SJSA1 (cell line): ENCODE data around the gene APLNR. TPM values are rescaled to one million over a fixed set of nuclear protein-coding genes. Genes with fewer than 3 reads are reported as not detected.
"Not testable (repeated sequence)": the region's sequence is repeated elsewhere in the genome, so short reads cannot be mapped to it uniquely, and the experiment has no call there.

ENCODE experiments used
- DNase-seq, 2 experiments: peaks; one replicate each; pipeline ENCODE4 v3.0.0-alpha.2; 2015 to 2020; ENCODE audit warnings: low spot score in 2 of 2, low read depth in 1 of 2
- H3K27ac ChIP-seq: fragments of 250-450 bp; sonication (Bioruptor Pico); 2 replicates; pipeline ENCODE4 v1.5.1; 2020; ENCODE audit warnings: mild to moderate bottlenecking, moderate library complexity
- H3K27me3 ChIP-seq: fragments of 250-450 bp; sonication (Bioruptor Pico); replicated peaks from 2 replicates; pipeline ENCODE4 v1.5.1; 2020; ENCODE audit warnings: mild to moderate bottlenecking, moderate library complexity
- H3K36me3 ChIP-seq: fragments of 250-450 bp; sonication (Bioruptor Pico); 2 replicates; pipeline ENCODE4 v1.5.1; 2020; ENCODE audit warnings: mild to moderate bottlenecking
- H3K4me1 ChIP-seq: fragments of 250-450 bp; sonication (Bioruptor Pico); replicated peaks from 2 replicates; pipeline ENCODE4 v1.6.1; 2021; ENCODE audit warnings: mild to moderate bottlenecking
- H3K4me3 ChIP-seq: fragments of 250-450 bp; sonication (Bioruptor Pico); 2 replicates; pipeline ENCODE4 v1.5.1; 2020; ENCODE audit warnings: mild to moderate bottlenecking
- H3K9me3 ChIP-seq: fragments of 250-450 bp; sonication (Bioruptor Pico); replicated peaks from 2 replicates; pipeline ENCODE4 v1.5.1; 2020; ENCODE audit warnings: mild to moderate bottlenecking
- total RNA-seq: library from RNA; depleted of rRNA; stranded (reverse); fragments of >200 nt; shearing (Covaris generic); gene quantifications from 2 replicates; pipeline ENCODE4 v1.2.3, GENCODE V29; 2014; rRNA removed

The APLNR gene
- not detected in 2 replicates for total RNA-seq

DNA sequence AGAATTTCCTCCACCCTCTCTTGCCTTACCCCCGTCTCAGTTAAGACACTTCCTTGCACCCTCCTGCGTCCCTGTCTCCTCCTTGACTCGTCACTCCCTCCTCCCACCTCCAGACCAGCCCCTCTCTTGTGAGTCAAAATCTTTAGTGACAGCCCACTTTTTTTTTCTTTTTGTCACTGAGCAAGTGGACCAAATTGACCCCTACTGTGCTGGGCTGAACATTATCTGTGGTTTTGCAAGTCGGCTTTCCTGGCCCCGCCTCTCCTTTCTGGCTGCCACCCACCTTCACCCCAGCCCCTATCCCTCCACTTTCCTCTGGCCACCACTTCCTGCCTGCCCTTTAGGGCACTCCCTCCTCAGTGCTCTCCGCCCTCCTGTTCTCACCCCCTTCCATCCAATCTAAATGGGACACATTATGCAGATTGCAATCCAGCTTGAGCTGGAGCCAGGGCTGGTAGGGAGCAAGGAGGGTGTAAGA lies at the start of gene APLNR:
Gene APLNR, minus strand, starts transcription at position 47 of the 478 bp plus-strand sequence. CDS start 246 bp downstream, outside the sequence.
- Histone ChIP-seq H3K27ac (no peak within 1 kb of the TSS), H3K27me3 (peaks cover 2% of the 10 kb centered on the region; the same call in 1 of the 2 replicates), H3K36me3 (no peaks in the 10 kb centered on the region), H3K4me1 (no peaks in the 10 kb centered on the region), H3K4me3 (no peak within 1 kb of the TSS), H3K9me3 (no peaks in the 10 kb centered on the region)
- DNase-seq: no peak

DNA sequence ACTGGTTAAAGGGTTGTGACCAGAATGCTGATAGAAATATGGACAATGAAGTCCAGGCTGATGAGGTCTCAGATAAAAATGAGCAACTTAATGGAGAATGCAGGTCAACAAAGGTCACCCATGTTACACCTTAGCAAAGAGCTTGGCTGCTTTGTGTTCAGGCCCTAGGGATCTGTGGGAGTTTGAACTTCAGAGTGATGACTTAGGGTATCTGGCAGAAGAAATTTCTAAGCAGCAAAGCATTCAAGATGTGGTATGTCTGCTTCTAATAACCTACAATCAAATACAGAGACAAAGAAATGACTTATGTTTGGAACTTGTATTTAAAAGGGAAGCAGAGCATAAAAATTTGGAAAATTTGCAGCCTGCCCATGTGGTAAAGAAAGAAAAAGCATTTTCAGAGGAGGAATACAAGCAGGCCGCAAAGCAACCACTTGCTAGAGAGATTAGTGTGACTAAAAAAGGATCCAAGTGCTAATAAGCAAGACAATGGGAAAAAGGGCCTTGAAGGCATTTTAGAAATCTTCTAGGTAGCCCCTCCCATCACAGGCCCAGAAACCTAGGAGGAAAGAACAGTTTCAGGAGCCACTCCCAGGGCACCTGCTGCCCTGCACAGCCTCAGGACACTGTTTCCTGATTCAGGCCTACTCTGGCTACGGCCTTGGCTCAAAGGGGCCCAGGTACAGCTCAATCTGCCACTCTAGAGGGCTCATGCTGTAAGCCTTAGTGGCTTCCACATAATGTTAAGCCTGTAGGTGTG lies 46.4 kb upstream of the APLNR start:
- Histone ChIP-seq H3K9me3 (no peaks in the 10 kb centered on the region), H3K27me3 (no peaks in the 10 kb centered on the region), H3K27ac (no peak overlapping the region), H3K36me3 (no peaks in the 10 kb centered on the region), H3K4me1 (peaks cover 2% of the 10 kb centered on the region), H3K4me3 (no peak overlapping the region)
- DNase-seq: no peak

DNA sequence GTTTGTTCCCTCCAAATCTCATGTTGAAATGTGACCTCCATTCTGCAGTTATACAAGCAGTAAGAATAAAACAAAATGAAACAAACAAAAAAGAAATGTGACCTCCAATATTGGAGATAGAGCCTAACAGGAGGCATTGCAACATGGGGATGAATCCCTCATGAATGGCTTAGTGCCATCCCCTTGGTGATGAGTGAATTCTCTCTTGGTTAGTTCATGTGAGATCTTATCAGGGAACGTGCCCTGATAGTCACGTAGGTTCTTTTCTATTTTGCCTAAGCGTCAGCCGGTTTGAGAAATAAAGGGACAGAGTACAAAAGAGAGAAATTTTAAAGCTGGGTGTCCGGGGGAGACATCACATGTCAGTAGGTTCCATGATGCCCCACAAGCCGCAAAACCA lies 44.5 kb upstream of the APLNR start:
- not testable (repeated sequence) for DNase-seq, H3K27ac ChIP-seq, H3K27me3 ChIP-seq, H3K36me3 ChIP-seq, H3K9me3 ChIP-seq, H3K4me3 ChIP-seq
- peaks cover 12% of the 10 kb centered on the region for H3K4me1 ChIP-seq

DNA sequence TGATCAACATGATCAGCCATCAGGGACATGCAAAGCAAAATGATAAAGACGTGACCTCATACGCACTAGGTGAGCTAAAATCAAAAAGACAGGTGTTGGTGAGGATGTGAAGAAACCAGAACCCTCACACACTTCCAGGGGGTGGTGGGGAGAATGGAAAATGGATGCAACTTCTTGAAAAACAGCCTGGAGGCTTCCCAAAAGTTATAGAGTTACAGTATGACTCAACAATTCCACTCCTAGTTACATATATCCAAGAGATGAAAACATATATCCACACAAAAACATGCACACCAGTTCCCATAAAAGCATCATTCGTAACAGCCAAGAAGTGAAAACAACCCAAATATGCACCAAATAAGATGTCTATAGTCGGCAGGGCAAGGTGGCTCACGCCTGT lies 42.1 kb upstream of the APLNR start:
- no peak overlapping the region for H3K27ac ChIP-seq
- no peaks in the 10 kb centered on the region for H3K36me3 ChIP-seq
- H3K4me1 ChIP-seq: peaks cover 15% of the 10 kb centered on the region
- no peak overlapping the region for H3K4me3 ChIP-seq
- no peak for DNase-seq
- no peaks in the 10 kb centered on the region for H3K27me3 ChIP-seq
- H3K9me3 ChIP-seq: peaks cover 1% of the 10 kb centered on the region; the same call in 1 of the 2 replicates

DNA sequence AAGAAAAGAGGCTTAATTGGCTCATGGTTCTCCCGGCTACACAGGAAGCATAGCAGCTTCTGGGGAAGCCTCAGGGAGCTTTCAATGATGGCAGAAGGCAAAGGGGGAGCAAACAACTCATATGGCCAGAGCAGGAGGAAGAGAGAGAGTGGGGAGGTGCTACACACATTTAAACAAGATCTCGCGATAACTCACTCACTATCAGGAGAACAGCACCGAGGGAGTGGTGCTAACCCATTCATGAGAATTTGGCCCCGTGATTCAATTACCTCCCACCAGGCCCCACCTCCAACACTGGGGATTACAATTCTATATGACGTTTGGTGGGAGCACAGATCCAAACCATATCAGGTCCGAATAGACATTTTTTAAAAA lies 41.7 kb upstream of the APLNR start:
- no peak for DNase-seq
- no peak overlapping the region for H3K27ac ChIP-seq
- no peak overlapping the region for H3K4me3 ChIP-seq
- H3K27me3 ChIP-seq: no peaks in the 10 kb centered on the region
- no peaks in the 10 kb centered on the region for H3K36me3 ChIP-seq
- H3K4me1 ChIP-seq: peaks cover 15% of the 10 kb centered on the region
- H3K9me3 ChIP-seq: peaks cover 4% of the 10 kb centered on the region; the same call in 1 of the 2 replicates

DNA sequence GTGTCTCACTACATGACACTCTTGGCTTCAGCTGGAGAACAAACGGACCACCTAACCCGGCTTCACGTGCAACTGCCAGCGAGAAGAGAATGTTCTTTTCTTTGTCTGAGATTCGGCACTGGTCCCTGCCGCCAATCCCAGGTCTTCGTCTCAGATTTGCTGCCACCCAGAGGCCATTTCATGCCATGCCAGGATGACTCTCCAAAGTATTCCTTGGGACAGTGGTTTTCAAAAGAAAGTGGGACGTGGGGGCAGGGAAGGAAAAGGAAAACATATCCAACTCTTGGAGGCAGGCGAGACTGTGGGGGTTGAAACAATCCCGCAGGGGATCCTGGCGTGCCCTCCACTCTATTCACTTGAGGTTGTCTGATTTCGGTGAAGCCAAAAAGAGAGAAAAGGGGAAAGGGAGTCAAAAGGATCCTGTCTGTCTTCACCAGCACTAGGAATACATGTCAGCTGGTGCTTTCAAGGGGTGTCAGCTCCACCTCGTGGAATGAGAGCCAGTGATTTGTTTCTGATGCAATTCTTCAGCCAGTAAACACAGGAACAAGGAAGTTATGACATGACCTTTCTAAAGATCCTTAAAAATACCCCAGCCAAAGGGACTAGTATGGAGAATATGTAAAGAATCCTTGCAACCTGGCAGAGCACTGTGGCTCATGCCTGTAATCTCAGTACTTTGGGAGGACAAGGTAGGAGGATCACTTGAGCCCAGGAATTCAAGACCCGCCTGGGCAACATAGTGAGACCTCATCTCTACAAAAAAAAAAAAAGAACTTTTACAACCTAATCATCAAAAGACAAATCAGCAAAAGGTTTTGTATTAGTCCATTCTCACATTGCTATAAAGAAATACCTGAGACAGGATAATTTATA lies 41.0 kb upstream of the APLNR start:
- H3K4me1 ChIP-seq: peaks cover 15% of the 10 kb centered on the region
- peak overlapping the region; percentile 17 for H3K4me3 ChIP-seq
- no peaks in the 10 kb centered on the region for H3K36me3 ChIP-seq
- 0 out of 2 replicates have a peak overlapping the region, but pooled peaks have one; percentile 29 for H3K27ac ChIP-seq
- H3K9me3 ChIP-seq: peaks cover 7% of the 10 kb centered on the region
- DNase-seq: peak; percentile 75 to 84
- H3K27me3 ChIP-seq: no peaks in the 10 kb centered on the region

DNA sequence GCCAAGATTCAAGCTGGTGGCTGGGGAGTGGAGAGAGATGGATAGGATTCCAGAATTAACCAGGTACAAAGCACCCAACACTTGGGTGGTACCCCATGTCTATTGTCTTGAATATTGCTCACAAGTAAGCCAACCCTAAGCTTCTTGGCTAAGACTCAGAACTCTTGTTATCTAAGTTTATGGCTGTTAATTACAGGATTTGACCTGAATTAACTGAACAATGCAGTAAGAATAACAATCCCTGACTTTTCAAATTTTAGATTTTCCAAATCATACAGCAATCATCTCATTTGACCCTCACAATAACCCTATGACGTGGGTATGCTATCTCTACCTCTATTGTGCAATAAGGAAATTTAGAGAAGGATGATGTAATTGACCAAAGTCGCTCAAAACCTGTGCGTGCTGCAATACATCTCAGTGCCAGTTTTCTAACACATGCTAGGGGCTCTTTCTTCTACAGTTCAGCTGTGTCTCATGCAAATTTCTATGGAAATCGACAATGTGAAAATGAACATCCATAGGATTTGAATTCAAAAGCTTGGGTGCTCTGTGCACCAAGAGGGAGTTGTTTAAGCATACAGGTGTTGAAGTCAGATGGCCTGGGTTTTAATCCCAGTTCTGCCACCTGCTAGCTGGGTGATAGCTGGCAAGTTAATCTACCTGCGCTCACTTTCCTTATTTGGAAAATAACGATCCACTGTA lies 40.1 kb upstream of the APLNR start:
- Histone ChIP-seq H3K27me3 (no peaks in the 10 kb centered on the region), H3K27ac (no peak overlapping the region), H3K9me3 (peaks cover 7% of the 10 kb centered on the region), H3K4me1 (peaks cover 15% of the 10 kb centered on the region), H3K36me3 (no peaks in the 10 kb centered on the region), H3K4me3 (no peak overlapping the region)
- DNase-seq: no peak

DNA sequence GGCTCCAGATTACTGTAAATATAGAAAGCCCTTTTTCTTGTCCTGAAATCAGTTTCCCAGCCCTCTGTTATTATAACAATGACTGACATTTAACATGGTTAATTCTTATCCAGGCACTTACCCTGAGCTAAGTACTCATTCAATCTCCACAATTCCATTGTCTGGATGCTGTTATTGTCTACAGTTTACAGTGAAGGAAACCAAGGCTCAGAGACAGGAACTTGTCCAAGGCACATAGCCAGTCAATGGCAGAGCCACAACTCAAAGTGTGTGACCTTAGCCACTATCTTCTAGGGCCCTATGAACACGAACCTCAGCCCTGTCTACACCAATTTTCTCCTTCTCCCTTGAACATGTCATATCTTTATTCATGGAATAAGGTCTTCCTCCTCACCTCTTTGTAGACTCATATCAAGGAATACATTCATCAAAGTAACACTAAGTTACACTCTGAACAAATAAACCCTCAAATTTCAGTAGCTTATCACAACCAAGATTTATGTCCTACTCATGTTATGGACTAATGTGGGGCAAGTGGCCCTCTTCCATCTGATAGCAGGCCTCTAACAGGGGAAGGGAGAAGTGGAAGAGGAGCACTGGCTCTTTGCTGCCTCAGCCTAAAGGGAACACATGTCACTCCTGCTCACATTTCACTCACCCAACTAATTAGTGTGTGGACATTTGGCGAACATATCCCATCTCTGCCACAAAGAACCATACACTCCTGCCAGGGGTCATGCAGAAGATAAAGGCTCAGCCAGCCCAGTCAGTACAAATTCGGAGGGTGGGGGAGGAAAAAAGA lies 39.3 kb upstream of the APLNR start:
- H3K4me1 ChIP-seq: peaks cover 15% of the 10 kb centered on the region

DNA sequence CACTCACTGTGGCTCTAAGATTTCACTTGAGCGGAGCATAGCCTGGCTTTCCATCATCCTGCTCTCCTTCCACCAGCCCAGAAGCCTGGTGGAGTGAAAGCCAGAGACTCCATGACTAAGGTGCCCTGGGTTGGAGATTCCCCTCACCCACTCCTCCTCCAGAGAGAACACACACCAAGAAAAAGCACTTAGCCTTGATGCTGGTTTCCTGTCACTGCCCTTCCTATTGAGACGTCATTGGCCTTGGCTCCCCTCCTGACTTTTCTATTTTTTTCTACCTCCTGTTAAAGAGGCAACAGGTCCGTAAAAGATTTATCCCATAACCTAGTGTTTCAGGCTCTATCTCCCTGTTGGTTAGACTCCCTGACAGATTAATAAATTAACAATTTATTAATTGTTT lies 38.5 kb upstream of the APLNR start:
- Histone ChIP-seq H3K9me3 (peaks cover 7% of the 10 kb centered on the region), H3K27me3 (no peaks in the 10 kb centered on the region), H3K4me3 (no peak overlapping the region), H3K27ac (no peak overlapping the region), H3K36me3 (no peaks in the 10 kb centered on the region), H3K4me1 (peaks cover 15% of the 10 kb centered on the region)
- DNase-seq: no peak

More for the DNA sequence above, 39.3 kb upstream of the APLNR start:
- Histone ChIP-seq H3K27me3 (no peaks in the 10 kb centered on the region), H3K36me3 (no peaks in the 10 kb centered on the region), H3K27ac (no peak overlapping the region), H3K9me3 (peaks cover 7% of the 10 kb centered on the region), H3K4me3 (no peak overlapping the region)
- DNase-seq: no peak

DNA sequence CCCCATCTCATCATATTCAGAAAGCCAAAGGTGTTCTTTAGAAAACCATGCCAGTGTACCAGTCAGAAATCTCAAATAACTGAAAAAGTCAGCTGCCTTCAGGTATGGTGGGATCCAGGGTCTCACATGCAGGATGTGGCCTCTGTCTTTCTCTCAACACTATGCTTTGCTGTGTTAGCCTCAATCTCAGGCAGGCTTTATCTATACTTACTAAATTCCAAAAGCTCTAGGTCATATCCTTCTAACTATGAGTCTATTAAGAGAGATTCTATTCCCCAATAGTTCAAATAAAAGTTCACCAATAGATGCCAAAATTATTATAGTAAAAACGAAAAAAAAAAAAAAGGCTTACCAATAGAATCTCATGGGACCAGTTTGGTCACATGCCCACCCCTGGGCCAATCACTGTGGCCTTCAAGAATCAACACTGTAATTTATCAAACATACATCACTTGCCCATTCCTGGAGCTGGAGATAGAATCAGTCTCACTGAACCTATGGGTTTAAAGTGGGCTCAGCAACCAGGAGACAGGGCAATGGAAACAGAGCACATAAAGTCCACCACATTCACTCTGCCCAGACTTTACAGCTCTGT lies 38.0 kb upstream of the APLNR start:
- no peak for DNase-seq
- Histone ChIP-seq H3K27me3 (no peaks in the 10 kb centered on the region), H3K4me1 (peaks cover 15% of the 10 kb centered on the region), H3K36me3 (no peaks in the 10 kb centered on the region), H3K9me3 (peaks cover 7% of the 10 kb centered on the region), H3K27ac (no peak overlapping the region), H3K4me3 (no peak overlapping the region)

DNA sequence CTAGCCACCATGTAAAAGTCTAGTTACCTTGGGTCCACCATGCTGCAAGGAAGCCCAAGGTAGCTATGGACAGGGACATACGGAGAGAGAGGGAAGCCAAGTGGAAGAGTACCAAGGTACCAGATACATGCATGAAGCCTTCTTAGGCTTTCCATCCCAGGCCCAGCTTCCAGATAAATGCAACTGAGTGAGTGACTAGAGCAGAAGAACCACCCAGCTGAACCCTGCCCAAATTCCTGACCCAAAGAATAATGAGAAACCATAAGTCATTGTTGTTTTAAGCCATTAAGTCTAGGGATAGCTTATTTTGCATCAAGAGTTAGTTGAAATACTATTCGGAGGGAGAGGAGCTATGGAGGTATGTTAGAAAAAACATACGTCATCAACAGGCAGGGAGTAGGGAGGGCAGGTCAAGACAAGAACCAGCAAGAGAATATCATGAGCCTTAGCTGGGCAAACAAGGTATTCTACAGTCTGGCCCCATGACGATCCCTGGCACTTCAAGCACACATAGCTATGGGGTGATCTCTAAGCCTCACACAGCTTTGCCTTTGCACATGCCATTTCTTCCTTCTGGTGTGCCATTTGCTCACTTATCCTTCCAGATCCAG lies 36.5 kb upstream of the APLNR start:
- H3K27me3 ChIP-seq: no peaks in the 10 kb centered on the region

DNA sequence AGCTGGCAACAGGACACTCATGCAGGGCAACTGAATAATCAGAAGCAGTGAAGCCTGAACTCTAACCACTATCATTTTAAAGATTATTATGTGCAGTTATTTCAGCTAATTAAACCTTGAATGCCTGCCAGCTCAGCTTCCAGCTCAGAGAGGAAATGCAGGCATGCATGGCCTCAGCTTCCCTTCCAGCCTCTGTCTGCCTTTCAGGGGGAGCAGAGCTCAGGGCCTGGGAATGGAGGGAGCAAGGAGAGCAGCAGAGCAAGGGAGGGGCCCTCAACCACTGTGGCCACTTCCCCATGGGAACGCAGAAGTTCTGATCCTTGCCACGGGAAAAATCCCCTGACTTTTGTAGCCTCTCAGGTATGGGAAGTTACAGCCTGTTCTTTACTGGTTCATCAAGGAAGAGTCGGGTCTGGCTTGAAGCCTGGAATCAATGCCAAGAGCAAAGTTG lies 32.5 kb upstream of the APLNR start:
- Histone ChIP-seq H3K4me1 (no peaks in the 10 kb centered on the region), H3K27ac (no peak overlapping the region), H3K4me3 (no peak overlapping the region), H3K27me3 (no peaks in the 10 kb centered on the region), H3K9me3 (peaks cover 9% of the 10 kb centered on the region), H3K36me3 (no peaks in the 10 kb centered on the region)
- DNase-seq: no peak

More for the DNA sequence above, 36.5 kb upstream of the APLNR start:
- Histone ChIP-seq H3K9me3 (peaks cover 7% of the 10 kb centered on the region), H3K36me3 (no peaks in the 10 kb centered on the region), H3K27ac (no peak overlapping the region), H3K4me3 (no peak overlapping the region), H3K4me1 (peaks cover 15% of the 10 kb centered on the region)
- DNase-seq: no peak
